ENCODE measurements around the gene TAC3.

- no peak for TF ChIP-seq CTCF (IDR thresholded peaks at IDR 0.05)
- TF ChIP-seq POLR2A (IDR thresholded peaks at IDR 0.05), result no peak
Measured at GRCh38 chr12:56995930-56996496, 20.3 kb downstream of the TAC3 start.

All from ovary (tissue), 3 donors.